K562 (cell line): ENCODE data around the gene MEF2D. TPM values are rescaled to one million over a fixed set of nuclear protein-coding genes. Genes with fewer than 3 reads are reported as not detected.

Experiments
- BCLAF1 ChIP-seq, 2 experiments: fragments of 450-650 bp in 1 of 2; IDR thresholded peaks; 2 replicates each; pipeline ENCODE4 v1.6.1; 2011 to 2017; ENCODE audit warnings: low read depth in 2 of 2, antibody characterized with exemption in 1 of 2, borderline replicate concordance in 1 of 2, low read length in 1 of 2, mild to moderate bottlenecking in 1 of 2, mixed read lengths in 1 of 2; ENCODE audit not compliant: control insufficient read depth in 1 of 2
- CREM ChIP-seq: IDR thresholded peaks from 2 replicates; pipeline ENCODE4 v1.6.1; 2014; ENCODE audit warnings: antibody characterized with exemption, low read depth
- FOSL1 ChIP-seq: fragments of 200-800 bp; sonication (Bioruptor generic); conservative IDR thresholded peaks from 2 replicates; pipeline ENCODE4 v1.6.1; 2016; ENCODE audit warnings: missing genetic modification characterization, missing compliant biosample characterization
- FOXJ3 ChIP-seq: sonication (generic); formaldehyde crosslinking; IDR thresholded peaks from 2 replicates; pipeline ENCODE4 v1.4.0; 2020; ENCODE audit warnings: mild to moderate bottlenecking, missing genetic modification reagents
- HCFC1 ChIP-seq: IDR thresholded peaks from 2 replicates; pipeline ENCODE4 v1.6.1; 2012; ENCODE audit warnings: low read depth, low read length, improper control_type of control experiment
- MEIS2 ChIP-seq: fragments of 450-650 bp; IDR thresholded peaks from 2 replicates; pipeline ENCODE4 v1.6.1; 2014; ENCODE audit warnings: mild to moderate bottlenecking; ENCODE audit not compliant: partially characterized antibody
- MLX ChIP-seq, 2 experiments: fragments of 450-650 bp in 1 of 2; sonication (generic) in 1 of 2; formaldehyde crosslinking; conservative IDR thresholded peaks; 2 replicates each; pipeline versions ENCODE4 v1.4.0 to v1.8.1; 2020 to 2022; ENCODE audit warnings: mild to moderate bottlenecking in 1 of 2, missing genetic modification reagents in 1 of 2
- RAD51 ChIP-seq: fragments of 450-650 bp; IDR thresholded peaks from 2 replicates; pipeline ENCODE4 v1.7.1; 2016; ENCODE audit warnings: low read depth, mild to moderate bottlenecking, borderline replicate concordance
- SNIP1 ChIP-seq: fragments of 450-650 bp; IDR thresholded peaks from 2 replicates; pipeline ENCODE4 v1.7.1; 2017; ENCODE audit warnings: low read depth, mild to moderate bottlenecking
- THRAP3 ChIP-seq: fragments of 450-650 bp; IDR thresholded peaks from 2 replicates; pipeline ENCODE4 v1.6.1; 2016; ENCODE audit warnings: mild to moderate bottlenecking, inconsistent platforms, borderline replicate concordance
- U2AF2 ChIP-seq: fragments of 200-400 bp; formaldehyde crosslinking; optimal IDR thresholded peaks from 2 replicates; pipeline ENCODE3; 2017; ENCODE audit warnings: low read depth, mild to moderate bottlenecking, low read length
- ZFX ChIP-seq: sonication (generic); formaldehyde crosslinking; IDR thresholded peaks from 2 replicates; pipeline ENCODE4 v1.8.0; 2022; ENCODE audit warnings: mild to moderate bottlenecking, missing genetic modification reagents, moderate library complexity
- ZNF318 ChIP-seq, 2 experiments: fragments of 450-650 bp; IDR thresholded peaks; 2 replicates each; pipeline ENCODE4 v1.6.1; 2016; ENCODE audit warnings: mild to moderate bottlenecking in 2 of 2, borderline replicate concordance in 1 of 2, low read depth in 1 of 2, moderate library complexity in 1 of 2
- polyA plus RNA-seq, 8 experiments: library from polyadenylated mRNA; depleted of rRNA in 4 of 8; stranded (reverse) in 5 of 8; unstranded in 3 of 8; fragments of >200 nt; fragmentation: Nextera tagmentation in 2 of 8; fragmentation: Illumina TruSeq in 1 of 8; extraction: Ambion mirVana in 2 of 8; extraction: Trizol in 1 of 8; gene quantifications; 2 replicates each; pipeline versions ENCODE4 v1.2.1 to v1.2.3, GENCODE V29; 2011 to 2014; ENCODE audit warnings: inconsistent platforms in 1 of 8, missing spikeins in 1 of 8
- total RNA-seq, 7 experiments: library from RNA; depleted of rRNA in 6 of 7; stranded (reverse); fragments of >200 nt in 6 of 7; fragmentation: Illumina TruSeq in 2 of 7; extraction: Trizol in 2 of 7; gene quantifications; 2 replicates each; pipeline versions ENCODE4 v1.2.1 to v1.2.3, GENCODE V29; 2011 to 2021; ENCODE audit warnings: low replicate concordance in 1 of 7

MEF2D gene
- total and polyA plus RNA-seq, 9 of the 15 experiments (the other 6 are each of a cell fraction or from before 2014, with no cell fraction given): 0.10 to 19.5 (median 2.6) TPM

- TF ChIP-seq HCFC1 (peak; percentile 47; the same call in 1 of the 2 replicates), RAD51 (peak; percentile 93), THRAP3 (no peak), FOSL1 (peak; percentile 70), MEIS2 (peak; percentile 33), MLX (CRISPR knock-in tag; conservative IDR thresholded peaks at IDR 0.05) (0 out of 4 replicates have a peak, but pooled peaks of 1 of the 2 experiments have one; percentile 82), U2AF2 (no peak), ZFX (CRISPR knock-in tag) (peak; percentile 81), FOXJ3 (CRISPR knock-in tag) (no peak), ZNF318 (IDR thresholded peaks at IDR 0.05; ENCODE audit: borderline replicate concordance in 1 of 2, low read depth in 1 of 2) (peak in 1 of 2 experiments; percentile 90; a peak in 2 of 4 replicates), BCLAF1 (IDR thresholded peaks at IDR 0.05; ENCODE audit: borderline replicate concordance in 1 of 2, control insufficient read depth in 1 of 2, low read depth in 2 of 2, low read length in 1 of 2) (no peak), SNIP1 (peak; percentile 88), CREM (peak; percentile 99)
Observed at GRCh38 chr1:156504821-156505678, 4.5 kb upstream of the MEF2D start (continued).
